Nephron (organoid): ENCODE measurements around the gene REXO1.
"Not testable (repeated sequence)": the region's sequence is repeated elsewhere in the genome, so short reads cannot be mapped to it uniquely, and the experiment has no call there.

Experiments
- H3K27ac Mint-ChIP-seq, 3 experiments: 2 replicates each; pipeline ENCODE4 v1.8.0; 2020; ENCODE audit warnings: mixed read lengths in 3 of 3, mild to moderate bottlenecking in 2 of 3, moderate library complexity in 1 of 3
- H3K27me3 Mint-ChIP-seq: 2 replicates; pipeline ENCODE4 v1.8.0; 2021; ENCODE audit warnings: low read depth, mild to moderate bottlenecking, moderate library complexity, mixed read lengths
- H3K36me3 Mint-ChIP-seq: 2 replicates; pipeline ENCODE4 v1.8.0; 2020; ENCODE audit warnings: low read depth, mixed read lengths
- H3K4me1 Mint-ChIP-seq: 2 replicates; pipeline ENCODE4 v1.8.0; 2020; ENCODE audit warnings: mixed read lengths
- H3K4me3 Mint-ChIP-seq, 3 experiments: 2 replicates each; pipeline ENCODE4 v1.8.0; 2020; ENCODE audit warnings: mild to moderate bottlenecking in 3 of 3, mixed read lengths in 3 of 3, moderate library complexity in 2 of 3
- H3K9me3 Mint-ChIP-seq: 2 replicates; pipeline ENCODE4 v1.8.0; 2020; ENCODE audit warnings: mixed read lengths
- CTCF ChIP-seq, 3 experiments: fragments of 200-600 bp; sonication (generic); IDR thresholded peaks; one replicate each; pipeline ENCODE4 v1.5.0; 2021; ENCODE audit warnings: antibody characterized with exemption in 3 of 3; ENCODE audit not compliant: unreplicated experiment in 3 of 3

The REXO1 gene

GRCh38 chr19:1884719-1885334 is 36.5 kb upstream of the REXO1 start:
- H3K4me3 Mint-ChIP-seq, result peak overlapping the region; percentile 97 to 99 (median 98)
- TF ChIP-seq CTCF (IDR thresholded peaks at IDR 0.05; ENCODE audit: unreplicated experiment in 3 of 3), result no peak

GRCh38 chr19:1884291-1884718 is 36.0 kb upstream of the REXO1 start:
- H3K4me1 Mint-ChIP-seq, result peaks cover 34% of the 10 kb centered on the region
- no peak for TF ChIP-seq CTCF (IDR thresholded peaks at IDR 0.05; ENCODE audit: unreplicated experiment in 3 of 3)
- H3K9me3 Mint-ChIP-seq, result no peaks in the 10 kb centered on the region
- H3K27ac Mint-ChIP-seq, result peak overlapping the region; percentile 54 to 85 (median 80)
- peak overlapping the region; percentile 97 to 99 (median 98) for H3K4me3 Mint-ChIP-seq
- no peaks in the 10 kb centered on the region for H3K27me3 Mint-ChIP-seq
- H3K36me3 Mint-ChIP-seq, result peaks cover 3% of the 10 kb centered on the region

More at GRCh38 chr19:1884719-1885334, 36.5 kb upstream of the REXO1 start:
- Mint-ChIP-seq H3K9me3 (no peaks in the 10 kb centered on the region), H3K27ac (peak overlapping the region; percentile 54 to 85 (median 80)), H3K4me1 (peaks cover 34% of the 10 kb centered on the region), H3K36me3 (peaks cover 3% of the 10 kb centered on the region), H3K27me3 (no peaks in the 10 kb centered on the region)

- no peak for TF ChIP-seq CTCF (IDR thresholded peaks at IDR 0.05; ENCODE audit: unreplicated experiment in 3 of 3)
- Mint-ChIP-seq H3K27ac (peak overlapping the region; percentile 11 to 85 (median 54)), H3K4me3 (peak overlapping the region; percentile 97 to 99 (median 98)), H3K36me3 (peaks cover 3% of the 10 kb centered on the region), H3K27me3 (no peaks in the 10 kb centered on the region), H3K9me3 (no peaks in the 10 kb centered on the region), H3K4me1 (peaks cover 34% of the 10 kb centered on the region)
These were observed 35.5 kb upstream of the REXO1 start for GRCh38 chr19:1883784-1884183.

GRCh38 chr19:1882786-1883692 is 34.8 kb upstream of the REXO1 start:
- no peaks in the 10 kb centered on the region for H3K27me3 Mint-ChIP-seq
- H3K27ac Mint-ChIP-seq, result peak overlapping the region; percentile 11 to 85 (median 59)
- peak overlapping the region; percentile 97 to 99 (median 98) for H3K4me3 Mint-ChIP-seq
- peaks cover 34% of the 10 kb centered on the region for H3K4me1 Mint-ChIP-seq
- peaks cover 3% of the 10 kb centered on the region for H3K36me3 Mint-ChIP-seq
- TF ChIP-seq CTCF (IDR thresholded peaks at IDR 0.05; ENCODE audit: unreplicated experiment in 3 of 3), result no peak
- H3K9me3 Mint-ChIP-seq, result no peaks in the 10 kb centered on the region

- H3K9me3 Mint-ChIP-seq, result no peaks in the 10 kb centered on the region
- peak overlapping the region; percentile 97 to 99 (median 98) for H3K4me3 Mint-ChIP-seq
- peaks cover 29% of the 10 kb centered on the region for H3K4me1 Mint-ChIP-seq
- peak overlapping the region in 2 of 3 experiments; percentile 59 to 71 for H3K27ac Mint-ChIP-seq
- TF ChIP-seq CTCF (IDR thresholded peaks at IDR 0.05; ENCODE audit: unreplicated experiment in 3 of 3), result no peak
- no peaks in the 10 kb centered on the region for H3K27me3 Mint-ChIP-seq
- H3K36me3 Mint-ChIP-seq, result peaks cover 3% of the 10 kb centered on the region
These were observed 34.0 kb upstream of the REXO1 start for GRCh38 chr19:1882089-1882785.

GRCh38 chr19:1881393-1882088 is 33.3 kb upstream of the REXO1 start:
- not testable (repeated sequence) for H3K27ac Mint-ChIP-seq, H3K9me3 Mint-ChIP-seq, H3K36me3 Mint-ChIP-seq, H3K27me3 Mint-ChIP-seq
- H3K4me3 Mint-ChIP-seq, result peak overlapping the region in 1 of 3 experiments; percentile 97
- H3K4me1 Mint-ChIP-seq, result peaks cover 24% of the 10 kb centered on the region
